Thyroid gland (tissue), 4 donors: ENCODE results near the gene PRKCE.

Experiments used
- POLR2A ChIP-seq, 2 donors: fragments of 450-650 bp; IDR thresholded peaks; one replicate each; pipeline ENCODE4 v1.6.1; 2017; ENCODE audit warnings: antibody characterized with exemption in 2 of 2, mild to moderate bottlenecking in 2 of 2, moderate library complexity in 1 of 2
- TF ChIP-seq, protein P1 (sequence below), 6 experiments: fragments of 200-600 bp in 3 of 6; fragments of 450-650 bp in 3 of 6; sonication (generic) in 3 of 6; IDR thresholded peaks; one replicate each; pipeline ENCODE4 v1.5.1; 2016 to 2019; ENCODE audit warnings: antibody characterized with exemption in 6 of 6, mild to moderate bottlenecking in 2 of 6, inconsistent platforms in 1 of 6, moderate library complexity in 1 of 6

DNA sequence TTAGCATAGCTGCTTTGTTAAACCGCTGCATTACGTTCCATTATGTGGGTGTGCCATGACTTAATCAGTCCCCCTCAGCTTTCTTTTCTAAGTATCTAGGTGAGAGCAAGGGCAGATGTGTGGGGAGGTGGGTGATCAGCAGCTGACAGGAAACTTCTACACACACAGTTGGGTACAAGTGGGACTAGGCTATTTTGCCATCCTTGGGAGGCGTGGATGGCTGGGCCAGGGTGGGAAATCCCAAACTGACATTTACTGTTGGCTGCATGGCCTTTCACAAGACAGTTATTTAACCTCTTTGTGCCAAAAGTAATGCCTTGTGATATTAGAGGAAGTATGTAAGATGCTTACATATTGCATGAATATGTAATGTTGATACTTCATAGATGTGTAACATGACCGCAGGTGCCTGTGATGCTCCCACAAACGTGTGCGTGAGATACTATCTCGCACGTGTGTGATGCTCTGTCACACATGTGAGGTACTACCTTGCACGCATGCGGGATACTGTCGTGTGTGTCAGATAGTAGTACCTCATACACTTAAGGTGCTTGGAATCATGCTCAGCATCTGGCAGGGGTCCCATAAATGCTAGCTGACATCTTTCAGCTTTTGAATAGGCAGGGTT lies 314.5 kb downstream of the PRKCE start:
- TF ChIP-seq POLR2A (IDR thresholded peaks at IDR 0.05), result no peak
- TF ChIP-seq, protein P1, sequence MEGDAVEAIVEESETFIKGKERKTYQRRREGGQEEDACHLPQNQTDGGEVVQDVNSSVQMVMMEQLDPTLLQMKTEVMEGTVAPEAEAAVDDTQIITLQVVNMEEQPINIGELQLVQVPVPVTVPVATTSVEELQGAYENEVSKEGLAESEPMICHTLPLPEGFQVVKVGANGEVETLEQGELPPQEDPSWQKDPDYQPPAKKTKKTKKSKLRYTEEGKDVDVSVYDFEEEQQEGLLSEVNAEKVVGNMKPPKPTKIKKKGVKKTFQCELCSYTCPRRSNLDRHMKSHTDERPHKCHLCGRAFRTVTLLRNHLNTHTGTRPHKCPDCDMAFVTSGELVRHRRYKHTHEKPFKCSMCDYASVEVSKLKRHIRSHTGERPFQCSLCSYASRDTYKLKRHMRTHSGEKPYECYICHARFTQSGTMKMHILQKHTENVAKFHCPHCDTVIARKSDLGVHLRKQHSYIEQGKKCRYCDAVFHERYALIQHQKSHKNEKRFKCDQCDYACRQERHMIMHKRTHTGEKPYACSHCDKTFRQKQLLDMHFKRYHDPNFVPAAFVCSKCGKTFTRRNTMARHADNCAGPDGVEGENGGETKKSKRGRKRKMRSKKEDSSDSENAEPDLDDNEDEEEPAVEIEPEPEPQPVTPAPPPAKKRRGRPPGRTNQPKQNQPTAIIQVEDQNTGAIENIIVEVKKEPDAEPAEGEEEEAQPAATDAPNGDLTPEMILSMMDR (IDR thresholded peaks at IDR 0.05), result no peak
